Naive thymus-derived CD8-positive, alpha-beta T cell (primary cell): ENCODE results near the gene TMEM144. TPM values are rescaled to one million over a fixed set of nuclear protein-coding genes. Genes with fewer than 3 reads are reported as not detected.
A peak's percentile ranks its signal among the peaks of the same experiment; 100 is the strongest.

ENCODE experiments used
- ATAC-seq, 2 donors: fragments of 150-1000 bp; cut with Tn5 transposase in 1 of 2; sonication (Bioruptor Pico), chemical (Tn5 transposase) in 1 of 2; 1 replicate in 1 of 2; 2 replicates in 1 of 2; pipeline ENCODE4 v1.10.0; 2021; ENCODE audit warnings: mild to moderate bottlenecking in 2 of 2, moderate library complexity in 2 of 2
- POLR2A ChIA-PET: fragments of 350-600 bp; sonication (Branson Sonifier 250); formaldehyde crosslinking; loops from one replicate; lab custom pipeline; 2021; ENCODE audit warnings: antibody characterized with exemption; lab: Charles Lee
- DNase-seq, 10 donors: peaks; one replicate each; pipeline versions ENCODE4 v3.0.0 to v3.0.0-alpha.2; 2020 to 2022
- H3K27ac Mint-ChIP-seq, 10 donors: one replicate each; pipeline ENCODE4 v1.8.0; 2020 to 2022; ENCODE audit warnings: mild to moderate bottlenecking in 10 of 10, mixed read lengths in 10 of 10, moderate library complexity in 4 of 10, inconsistent platforms in 1 of 10
- H3K27me3 Mint-ChIP-seq, 5 donors: one replicate each; pipeline ENCODE4 v1.8.0; 2021 to 2022; ENCODE audit warnings: mixed read lengths in 5 of 5
- H3K36me3 Mint-ChIP-seq, 3 donors: one replicate each; pipeline ENCODE4 v1.8.0; 2020 to 2022; ENCODE audit warnings: mixed read lengths in 3 of 3, mild to moderate bottlenecking in 2 of 3, inconsistent platforms in 1 of 3
- H3K4me1 Mint-ChIP-seq, 4 donors: one replicate each; pipeline ENCODE4 v1.8.0; 2021 to 2022; ENCODE audit warnings: mixed read lengths in 4 of 4
- H3K4me3 Mint-ChIP-seq, 10 donors: one replicate each; pipeline ENCODE4 v1.8.0; 2020 to 2022; ENCODE audit warnings: mild to moderate bottlenecking in 10 of 10, mixed read lengths in 10 of 10, moderate library complexity in 6 of 10, inconsistent platforms in 1 of 10
- H3K9me3 Mint-ChIP-seq, 9 donors: one replicate each; pipeline ENCODE4 v1.8.0; 2020 to 2022; ENCODE audit warnings: mixed read lengths in 9 of 9, mild to moderate bottlenecking in 3 of 9, inconsistent platforms in 1 of 9, moderate library complexity in 1 of 9
- polyA plus RNA-seq, 3 donors: library from polyadenylated mRNA; unstranded; fragments of 300-500 nt; fragmentation: Illumina TruSeq; gene quantifications; one replicate each; pipeline ENCODE4 v1.2.3, GENCODE V29; 2021
- total RNA-seq, 8 experiments: library from RNA in 2 of 8; stranded (reverse) in 2 of 8; gene quantifications; one replicate each; pipeline ENCODE4 v1.2.3 and lab custom pipeline; 2021 to 2026

The TMEM144 gene
- total RNA-seq (not detected), polyA plus RNA-seq (not detected), total RNA-seq (lab: John Stamatoyannopoulos, UW) (0 to 0.19 (median 0.04) reads per million in 6 experiments)

GRCh38 chr4:158209825-158210807 lies at the start of gene TMEM144:
Gene TMEM144, plus strand, starts transcription at chr4:158210486. Its CDS starts 2,182 bp downstream, at chr4:158212668.
- Mint-ChIP-seq H3K4me3 (peak within 1 kb of the TSS; percentile 72 to 85 (median 82)), H3K36me3 (peaks cover 0 to 2% (median 1%) of the 10 kb centered on the region in 3 donors), H3K27ac (peak within 1 kb of the TSS in 2 of 10 donors; percentile 51 to 79), H3K9me3 (peaks cover 0 to 9% (median 1%) of the 10 kb centered on the region in 9 donors), H3K4me1 (peaks cover 4 to 23% (median 19%) of the 10 kb centered on the region in 4 donors), H3K27me3 (peaks cover 11 to 26% (median 19%) of the 10 kb centered on the region in 5 donors)
- peak in 5 of 10 donors; percentile 2 to 18 (median 15) for DNase-seq
- POLR2A ChIA-PET: interaction anchor here (0.7 kb wide), 1 partner anchor 379 kb away, joined by 3 read pairs; no protein-coding TSS in a partner anchor
- peak; percentile 66 to 70 for ATAC-seq

GRCh38 chr4:158161551-158162354 lies 48.5 kb upstream of the TMEM144 start:
- Mint-ChIP-seq H3K4me3 (no peak overlapping the region), H3K9me3 (peaks cover 0 to 2% (median 0%) of the 10 kb centered on the region in 9 donors), H3K27me3 (peaks cover 6 to 24% (median 9%) of the 10 kb centered on the region in 5 donors), H3K27ac (no peak overlapping the region), H3K4me1 (no peaks in the 10 kb centered on the region), H3K36me3 (no peaks in the 10 kb centered on the region)
- ATAC-seq (no peak), DNase-seq (no peak)
- POLR2A ChIA-PET: no interaction called here

GRCh38 chr4:158162631-158163030 lies 47.7 kb upstream of the TMEM144 start:
- Mint-ChIP-seq H3K4me3 (no peak overlapping the region), H3K27me3 (peaks cover 6 to 31% (median 11%) of the 10 kb centered on the region in 5 donors), H3K36me3 (no peaks in the 10 kb centered on the region), H3K27ac (no peak overlapping the region), H3K9me3 (no peaks in the 10 kb centered on the region), H3K4me1 (no peaks in the 10 kb centered on the region)
- POLR2A ChIA-PET: no interaction called here
- no peak for DNase-seq
- ATAC-seq: no peak

- H3K27me3 Mint-ChIP-seq: peaks cover 11 to 36% (median 20%) of the 10 kb centered on the region in 5 donors
- POLR2A ChIA-PET: no interaction called here
- ATAC-seq: no peak
- H3K4me1 Mint-ChIP-seq: no peaks in the 10 kb centered on the region
- no peaks in the 10 kb centered on the region for H3K36me3 Mint-ChIP-seq
- no peak overlapping the region for H3K27ac Mint-ChIP-seq
- no peaks in the 10 kb centered on the region for H3K9me3 Mint-ChIP-seq
- no peak overlapping the region for H3K4me3 Mint-ChIP-seq
- no peak for DNase-seq
Observed at GRCh38 chr4:158163941-158164767, 46.1 kb upstream of the TMEM144 start.

GRCh38 chr4:158164768-158165213 lies 45.5 kb upstream of the TMEM144 start:
- Mint-ChIP-seq H3K9me3 (no peaks in the 10 kb centered on the region), H3K36me3 (no peaks in the 10 kb centered on the region), H3K27me3 (peaks cover 11 to 40% (median 23%) of the 10 kb centered on the region in 5 donors), H3K27ac (no peak overlapping the region), H3K4me3 (no peak overlapping the region), H3K4me1 (no peaks in the 10 kb centered on the region)
- no peak for ATAC-seq
- POLR2A ChIA-PET: no interaction called here
- DNase-seq: no peak

GRCh38 chr4:158166701-158167100 lies 43.6 kb upstream of the TMEM144 start:
- ATAC-seq: no peak
- Mint-ChIP-seq H3K36me3 (no peaks in the 10 kb centered on the region), H3K4me1 (peaks cover 0 to 9% (median 1%) of the 10 kb centered on the region in 4 donors), H3K27ac (no peak overlapping the region), H3K4me3 (no peak overlapping the region), H3K9me3 (no peaks in the 10 kb centered on the region), H3K27me3 (peaks cover 19 to 45% (median 25%) of the 10 kb centered on the region in 5 donors)
- POLR2A ChIA-PET: no interaction called here
- DNase-seq: no peak

- H3K36me3 Mint-ChIP-seq: no peaks in the 10 kb centered on the region
Observed at GRCh38 chr4:158168606-158169005, 41.7 kb upstream of the TMEM144 start.

GRCh38 chr4:158169506-158169905 lies 40.8 kb upstream of the TMEM144 start:
- DNase-seq: no peak
- H3K27ac Mint-ChIP-seq: no peak overlapping the region
- no peaks in the 10 kb centered on the region for H3K36me3 Mint-ChIP-seq
- no peak overlapping the region for H3K4me3 Mint-ChIP-seq
- POLR2A ChIA-PET: no interaction called here
- H3K4me1 Mint-ChIP-seq: peaks cover 0 to 15% (median 5%) of the 10 kb centered on the region in 4 donors
- peaks cover 17 to 60% (median 18%) of the 10 kb centered on the region in 5 donors for H3K27me3 Mint-ChIP-seq
- ATAC-seq: no peak
- no peaks in the 10 kb centered on the region for H3K9me3 Mint-ChIP-seq

More at GRCh38 chr4:158168606-158169005, 41.7 kb upstream of the TMEM144 start:
- no peaks in the 10 kb centered on the region for H3K9me3 Mint-ChIP-seq
- H3K27me3 Mint-ChIP-seq: peaks cover 17 to 51% (median 22%) of the 10 kb centered on the region in 5 donors
- DNase-seq (no peak), ATAC-seq (no peak)
- H3K4me3 Mint-ChIP-seq: no peak overlapping the region
- POLR2A ChIA-PET: no interaction called here
- no peak overlapping the region for H3K27ac Mint-ChIP-seq
- H3K4me1 Mint-ChIP-seq: peaks cover 0 to 15% (median 5%) of the 10 kb centered on the region in 4 donors

GRCh38 chr4:158169931-158170690 lies 40.2 kb upstream of the TMEM144 start:
- POLR2A ChIA-PET: no interaction called here
- DNase-seq (no peak), ATAC-seq (no peak)
- peaks cover 17 to 66% (median 20%) of the 10 kb centered on the region in 5 donors for H3K27me3 Mint-ChIP-seq
- H3K4me3 Mint-ChIP-seq: peak overlapping the region in 1 of 10 donors; percentile 60
- no peaks in the 10 kb centered on the region for H3K36me3 Mint-ChIP-seq
- no peaks in the 10 kb centered on the region for H3K9me3 Mint-ChIP-seq
- H3K4me1 Mint-ChIP-seq: peaks cover 0 to 15% (median 5%) of the 10 kb centered on the region in 4 donors
- H3K27ac Mint-ChIP-seq: no peak overlapping the region

- DNase-seq: no peak
- Mint-ChIP-seq H3K9me3 (no peaks in the 10 kb centered on the region), H3K27ac (no peak overlapping the region), H3K27me3 (peaks cover 18 to 72% (median 21%) of the 10 kb centered on the region in 5 donors), H3K4me3 (peak overlapping the region in 1 of 10 donors; percentile 52), H3K36me3 (no peaks in the 10 kb centered on the region), H3K4me1 (peaks cover 0 to 15% (median 5%) of the 10 kb centered on the region in 4 donors)
- no peak for ATAC-seq
- POLR2A ChIA-PET: no interaction called here
Observed at GRCh38 chr4:158170691-158171561, 39.4 kb upstream of the TMEM144 start.
